Ishikawa (cell line): Measurements from ENCODE around the gene CHERP.

Experiments
- EP300 ChIP-seq: IDR thresholded peaks from 2 replicates; pipeline ENCODE4 v1.6.1; 2012; ENCODE audit warnings: borderline replicate concordance
- MAX ChIP-seq: IDR thresholded peaks from 2 replicates; pipeline ENCODE4 v1.6.1; 2012
- NFIC ChIP-seq: IDR thresholded peaks from 2 replicates; pipeline ENCODE4 v1.6.1; 2012

- no peak for TF ChIP-seq MAX
- no peak for TF ChIP-seq NFIC
- no peak for TF ChIP-seq EP300
These were observed 34.7 kb upstream of the CHERP start for GRCh38 chr19:16576690-16577530.
